ENCODE results near the gene POLR2C.

DNA sequence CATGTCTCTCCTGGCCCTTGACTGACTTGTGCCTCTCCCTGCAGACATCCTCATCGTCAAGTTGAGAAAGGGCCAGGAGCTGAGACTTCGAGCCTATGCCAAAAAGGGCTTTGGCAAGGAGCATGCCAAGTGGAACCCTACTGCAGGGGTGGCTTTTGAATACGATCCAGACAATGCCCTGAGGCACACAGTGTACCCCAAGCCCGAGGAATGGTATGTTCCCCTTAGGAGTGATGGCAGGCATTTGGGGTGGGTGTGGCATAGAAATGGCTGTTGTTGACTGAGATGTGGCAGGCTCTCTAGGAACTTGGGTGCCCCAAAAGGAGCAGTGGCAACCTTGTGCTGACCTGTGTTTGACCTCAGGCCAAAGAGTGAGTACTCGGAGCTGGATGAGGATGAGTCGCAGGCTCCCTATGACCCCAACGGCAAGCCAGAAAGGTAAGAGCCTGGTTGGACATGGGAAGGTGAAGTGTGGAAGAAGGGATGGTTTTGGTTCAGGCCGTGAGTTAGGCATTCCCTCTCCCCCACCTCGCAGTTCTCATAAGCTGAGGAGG lies 7.5 kb downstream of the POLR2C start:
- TF ChIP-seq EZH2phosphoT487 (IDR thresholded peaks at IDR 0.05; ENCODE audit: insufficient read depth, low read depth): no peak
- TF ChIP-seq EZH2 (IDR thresholded peaks at IDR 0.05; ENCODE audit: insufficient read depth, poor library complexity, severe bottlenecking): no peak

Data from GM23248 (cell line).